ENCODE measurements around the gene CHIC1. TPM values are rescaled to one million over a fixed set of nuclear protein-coding genes. Genes with fewer than 3 reads are reported as not detected.

The CHIC1 gene
- total and polyA plus RNA-seq, 7 donors, result 2.5 to 20.7 (median 18.3) TPM

DNA sequence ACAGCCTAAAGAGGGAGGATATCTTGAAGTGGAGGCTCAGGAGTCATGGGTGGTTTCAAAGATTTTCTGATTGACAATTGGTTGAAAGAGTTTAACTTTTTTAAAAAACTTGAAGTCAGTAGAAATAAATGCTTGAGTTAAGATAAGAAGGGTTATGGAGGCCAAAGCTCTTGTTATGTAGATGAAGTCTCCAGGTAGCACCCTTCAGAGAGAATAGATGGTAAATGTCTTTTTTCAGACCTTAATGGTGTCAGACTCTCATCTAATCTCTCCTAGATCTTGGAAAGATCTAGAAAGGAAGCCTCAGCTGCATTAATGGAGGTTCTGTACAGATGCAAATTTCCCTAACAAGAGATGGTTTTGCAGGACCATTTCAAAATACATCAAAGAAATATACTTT, 6.8 kb upstream of the CHIC1 start:
- H3K9me3 ChIP-seq, result no peaks in the 10 kb centered on the region
- TF ChIP-seq POLR2A (IDR thresholded peaks at IDR 0.05) (no peak), POLR2AphosphoS5 (IDR thresholded peaks at IDR 0.05) (no peak), EP300 (IDR thresholded peaks at IDR 0.05) (no peak)
- TF ChIP-seq, protein P1, sequence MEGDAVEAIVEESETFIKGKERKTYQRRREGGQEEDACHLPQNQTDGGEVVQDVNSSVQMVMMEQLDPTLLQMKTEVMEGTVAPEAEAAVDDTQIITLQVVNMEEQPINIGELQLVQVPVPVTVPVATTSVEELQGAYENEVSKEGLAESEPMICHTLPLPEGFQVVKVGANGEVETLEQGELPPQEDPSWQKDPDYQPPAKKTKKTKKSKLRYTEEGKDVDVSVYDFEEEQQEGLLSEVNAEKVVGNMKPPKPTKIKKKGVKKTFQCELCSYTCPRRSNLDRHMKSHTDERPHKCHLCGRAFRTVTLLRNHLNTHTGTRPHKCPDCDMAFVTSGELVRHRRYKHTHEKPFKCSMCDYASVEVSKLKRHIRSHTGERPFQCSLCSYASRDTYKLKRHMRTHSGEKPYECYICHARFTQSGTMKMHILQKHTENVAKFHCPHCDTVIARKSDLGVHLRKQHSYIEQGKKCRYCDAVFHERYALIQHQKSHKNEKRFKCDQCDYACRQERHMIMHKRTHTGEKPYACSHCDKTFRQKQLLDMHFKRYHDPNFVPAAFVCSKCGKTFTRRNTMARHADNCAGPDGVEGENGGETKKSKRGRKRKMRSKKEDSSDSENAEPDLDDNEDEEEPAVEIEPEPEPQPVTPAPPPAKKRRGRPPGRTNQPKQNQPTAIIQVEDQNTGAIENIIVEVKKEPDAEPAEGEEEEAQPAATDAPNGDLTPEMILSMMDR (IDR thresholded peaks at IDR 0.05), result no peak
- no peaks in the 10 kb centered on the region for H3K27me3 ChIP-seq
- H3K4me3 ChIP-seq, result no peak overlapping the region
- intact Hi-C loops (cut with DNase I), result no loop called here
- no peak overlapping the region for H3K27ac ChIP-seq
- H3K4me1 ChIP-seq, result no peaks in the 10 kb centered on the region
- H3K36me3 ChIP-seq, result no peaks in the 10 kb centered on the region
- no peak for DNase-seq

DNA sequence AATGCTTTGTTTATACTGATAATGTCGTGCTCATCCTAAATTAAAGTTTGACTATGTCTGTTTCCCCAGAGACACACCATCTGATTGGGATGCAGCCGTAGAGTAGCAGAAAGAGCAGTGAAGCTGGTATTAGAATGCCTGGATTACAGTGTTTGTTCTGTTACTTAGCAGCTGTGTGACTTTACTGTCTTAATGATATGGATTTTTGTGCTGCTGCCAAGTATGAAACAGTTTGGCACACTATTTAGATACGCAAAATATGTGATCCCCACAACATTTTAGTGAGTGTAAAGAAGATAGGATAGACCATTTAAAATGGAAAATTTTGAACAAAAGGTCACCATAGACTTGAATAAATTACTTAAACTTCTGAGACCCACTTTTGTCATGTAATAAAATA, 1.2 kb upstream of the CHIC1 start:
- peaks cover 0 to 9% (median 0%) of the 10 kb centered on the region in 4 donors for H3K4me1 ChIP-seq
- peak overlapping the region in 1 of 4 donors; percentile 64 for H3K4me3 ChIP-seq
- H3K27ac ChIP-seq, result peak overlapping the region in 3 of 4 donors; percentile 84 to 86 (median 85)
- H3K36me3 ChIP-seq, result no peaks in the 10 kb centered on the region
- H3K9me3 ChIP-seq, result no peaks in the 10 kb centered on the region
- no peaks in the 10 kb centered on the region for H3K27me3 ChIP-seq
- 11 to 53% methylated on average over 3 of the region's 3 CpGs for WGBS, 2 donors
- TF ChIP-seq POLR2A (IDR thresholded peaks at IDR 0.05), result no peak
- TF ChIP-seq, protein P1 (IDR thresholded peaks at IDR 0.05), result no peak
- no peak for TF ChIP-seq POLR2AphosphoS5 (IDR thresholded peaks at IDR 0.05)
- TF ChIP-seq EP300 (IDR thresholded peaks at IDR 0.05), result no peak
- no peak for DNase-seq
- intact Hi-C loops (cut with DNase I), result loop anchor here (10.0 kb wide), 1 partner anchor 973 kb away; no protein-coding TSS in a partner anchor

DNA sequence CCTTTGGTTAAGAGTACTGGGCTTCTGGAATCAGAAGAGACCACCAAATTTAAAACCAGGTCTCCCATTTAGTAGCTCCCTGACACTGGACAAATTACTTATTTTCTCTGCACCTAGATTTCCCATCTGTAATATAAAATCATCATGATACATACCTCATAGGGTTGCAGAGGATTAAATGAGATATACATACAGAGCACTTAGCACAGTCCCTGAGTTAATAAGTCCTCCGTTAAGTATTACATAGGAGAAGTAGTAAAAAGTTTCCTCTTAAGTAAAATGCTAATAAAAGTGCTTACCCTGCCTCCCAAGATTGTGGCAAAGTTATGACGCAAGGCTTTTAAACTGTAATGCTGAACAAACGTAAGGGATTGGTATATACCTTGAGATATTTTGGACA, 539 bp upstream of the CHIC1 start:
- WGBS, 2 donors, result 1 to 3% methylated on average over 3 of the region's 3 CpGs
- H3K4me1 ChIP-seq, result peaks cover 0 to 9% (median 0%) of the 10 kb centered on the region in 4 donors
- TF ChIP-seq POLR2AphosphoS5 (IDR thresholded peaks at IDR 0.05) (no peak), POLR2A (IDR thresholded peaks at IDR 0.05) (no peak), EP300 (IDR thresholded peaks at IDR 0.05) (no peak)
- TF ChIP-seq, protein P1 (IDR thresholded peaks at IDR 0.05), result no peak
- H3K36me3 ChIP-seq, result no peaks in the 10 kb centered on the region
- peak overlapping the region; percentile 59 to 65 (median 63) for H3K4me3 ChIP-seq
- no peaks in the 10 kb centered on the region for H3K27me3 ChIP-seq
- intact Hi-C loops (cut with DNase I), result loop anchor here (10.0 kb wide), 1 partner anchor 972 kb away; no protein-coding TSS in a partner anchor
- no peak for DNase-seq
- no peaks in the 10 kb centered on the region for H3K9me3 ChIP-seq
- H3K27ac ChIP-seq, result peak overlapping the region; percentile 83 to 86 (median 84)

DNA sequence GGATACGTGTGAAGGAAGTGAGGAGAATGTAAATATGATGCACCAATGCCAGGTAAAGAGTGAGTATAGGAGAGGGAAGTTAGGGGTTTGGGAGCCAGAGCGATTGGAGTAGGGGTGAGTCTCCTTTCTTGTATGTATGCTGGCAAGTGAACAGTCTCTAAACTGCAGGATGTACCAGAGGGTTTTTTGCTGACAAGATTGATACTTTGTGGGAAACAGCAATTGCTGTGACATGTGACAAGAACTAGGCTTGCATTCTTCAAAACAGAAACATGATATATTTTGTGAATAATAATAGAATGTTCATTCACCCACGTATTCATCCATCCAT, 706 bp downstream of the CHIC1 start:
- WGBS, 2 donors, result 1 to 4% methylated on average over 3 of the region's 3 CpGs
- H3K36me3 ChIP-seq, result no peaks in the 10 kb centered on the region
- TF ChIP-seq POLR2A (IDR thresholded peaks at IDR 0.05) (no peak), EP300 (IDR thresholded peaks at IDR 0.05) (no peak), POLR2AphosphoS5 (IDR thresholded peaks at IDR 0.05) (no peak)
- TF ChIP-seq, protein P1 (IDR thresholded peaks at IDR 0.05), result no peak
- no peak for DNase-seq
- H3K27me3 ChIP-seq, result no peaks in the 10 kb centered on the region
- H3K27ac ChIP-seq, result peak overlapping the region; percentile 83 to 86 (median 84)
- no peaks in the 10 kb centered on the region for H3K9me3 ChIP-seq
- intact Hi-C loops (cut with DNase I), result loop anchor here (10.0 kb wide), 1 partner anchor 971 kb away; no protein-coding TSS in a partner anchor
- H3K4me3 ChIP-seq, result peak overlapping the region; percentile 59 to 65 (median 63)
- H3K4me1 ChIP-seq, result peaks cover 0 to 9% (median 0%) of the 10 kb centered on the region in 4 donors

DNA sequence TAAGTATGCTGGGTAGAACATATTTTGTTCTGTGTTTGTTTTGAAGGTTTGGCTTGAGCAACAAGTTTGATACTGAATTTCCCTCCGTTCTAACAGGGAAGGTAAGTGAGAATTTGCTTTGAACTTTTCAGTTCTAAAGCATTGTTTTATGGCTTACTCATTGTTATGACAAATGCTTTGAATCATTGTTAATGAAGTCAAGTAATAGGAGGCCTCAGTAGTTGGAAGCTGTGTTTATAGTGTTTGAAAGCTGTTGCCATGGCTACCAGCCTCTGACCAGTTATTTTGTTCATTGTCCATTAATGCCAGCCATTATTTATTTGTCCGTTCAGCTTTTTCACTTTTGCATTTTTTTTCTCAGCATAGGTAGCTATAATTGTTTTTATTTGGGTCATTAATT, 14.4 kb downstream of the CHIC1 start:
- TF ChIP-seq EP300 (IDR thresholded peaks at IDR 0.05), result no peak
- TF ChIP-seq, protein P1 (IDR thresholded peaks at IDR 0.05), result no peak
- no peak for TF ChIP-seq POLR2A (IDR thresholded peaks at IDR 0.05)
- no peak for TF ChIP-seq POLR2AphosphoS5 (IDR thresholded peaks at IDR 0.05)
- no peaks in the 10 kb centered on the region for H3K27me3 ChIP-seq
- WGBS, 2 donors, result 56 to 66% methylated on average over 2 of the region's 2 CpGs
- H3K4me3 ChIP-seq, result no peak overlapping the region
- no peak for DNase-seq
- H3K9me3 ChIP-seq, result no peaks in the 10 kb centered on the region
- no peak overlapping the region for H3K27ac ChIP-seq
- intact Hi-C loops (cut with DNase I), result no loop called here
- H3K36me3 ChIP-seq, result no peaks in the 10 kb centered on the region
- H3K4me1 ChIP-seq, result peaks cover 0 to 38% (median 2%) of the 10 kb centered on the region in 4 donors
